Measurements from ENCODE around the gene NCAN.

- TF ChIP-seq POLR2A (IDR thresholded peaks at IDR 0.05; ENCODE audit: low read length): no peak
- TF ChIP-seq GATA1 (IDR thresholded peaks at IDR 0.05; ENCODE audit: low read depth, low read length): no peak
Observed at GRCh38 chr19:19261350-19262189, 49.8 kb downstream of the NCAN start.

All from erythroblast (primary cell).